OCI-LY3 (cell line): ENCODE measurements around the gene MAPKAPK3.

Experiments
- EZH2phosphoT487 ChIP-seq: fragments of 200-600 bp; shearing (Covaris generic); IDR thresholded peaks from 2 replicates; pipeline ENCODE4 v1.6.1; 2018; ENCODE audit warnings: antibody characterized with exemption, mixed run types, low read depth
- TF ChIP-seq, protein P1 (sequence below): fragments of 200-600, 300-600 bp; sonication (generic); IDR thresholded peaks from 2 replicates; pipeline ENCODE4 v1.5.1; 2014; ENCODE audit warnings: antibody characterized with exemption, low read length, low read depth

DNA sequence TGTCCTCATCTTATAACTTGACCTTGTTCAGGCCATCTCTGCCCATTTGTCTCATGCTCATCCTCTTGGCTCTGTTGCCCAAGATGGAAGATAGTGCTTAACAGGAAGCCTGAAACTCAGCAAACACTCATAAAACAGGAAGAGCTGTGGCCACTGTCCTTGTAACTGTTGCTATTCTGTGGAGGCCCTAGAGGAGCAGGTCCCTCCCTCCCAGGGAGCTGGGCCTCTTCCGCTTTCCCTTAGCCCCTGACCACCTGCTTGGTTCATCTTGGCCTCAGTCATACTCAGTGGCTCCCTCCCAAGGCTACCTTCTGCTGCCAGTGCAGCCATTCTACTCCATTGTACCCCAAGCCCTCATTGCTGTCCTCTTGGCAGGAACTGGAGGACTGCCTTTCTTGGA is 3.5 kb downstream of the MAPKAPK3 start:
- TF ChIP-seq, protein P1, sequence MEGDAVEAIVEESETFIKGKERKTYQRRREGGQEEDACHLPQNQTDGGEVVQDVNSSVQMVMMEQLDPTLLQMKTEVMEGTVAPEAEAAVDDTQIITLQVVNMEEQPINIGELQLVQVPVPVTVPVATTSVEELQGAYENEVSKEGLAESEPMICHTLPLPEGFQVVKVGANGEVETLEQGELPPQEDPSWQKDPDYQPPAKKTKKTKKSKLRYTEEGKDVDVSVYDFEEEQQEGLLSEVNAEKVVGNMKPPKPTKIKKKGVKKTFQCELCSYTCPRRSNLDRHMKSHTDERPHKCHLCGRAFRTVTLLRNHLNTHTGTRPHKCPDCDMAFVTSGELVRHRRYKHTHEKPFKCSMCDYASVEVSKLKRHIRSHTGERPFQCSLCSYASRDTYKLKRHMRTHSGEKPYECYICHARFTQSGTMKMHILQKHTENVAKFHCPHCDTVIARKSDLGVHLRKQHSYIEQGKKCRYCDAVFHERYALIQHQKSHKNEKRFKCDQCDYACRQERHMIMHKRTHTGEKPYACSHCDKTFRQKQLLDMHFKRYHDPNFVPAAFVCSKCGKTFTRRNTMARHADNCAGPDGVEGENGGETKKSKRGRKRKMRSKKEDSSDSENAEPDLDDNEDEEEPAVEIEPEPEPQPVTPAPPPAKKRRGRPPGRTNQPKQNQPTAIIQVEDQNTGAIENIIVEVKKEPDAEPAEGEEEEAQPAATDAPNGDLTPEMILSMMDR: no peak
- TF ChIP-seq EZH2phosphoT487: no peak
